Hepatocyte (in vitro differentiated cells): ENCODE measurements around the gene REX1BD. TPM values are rescaled to one million over a fixed set of nuclear protein-coding genes. Genes with fewer than 3 reads are reported as not detected.
"Not testable (repeated sequence)": the region's sequence is repeated elsewhere in the genome, so short reads cannot be mapped to it uniquely, and the experiment has no call there.

Source experiments
- DNase-seq: peaks from one replicate; pipeline ENCODE4 v3.0.0-alpha.2; 2016; ENCODE audit warnings: low spot score
- H2AFZ ChIP-seq: fragments of 200-600 bp; sonication (generic); 2 replicates; pipeline ENCODE4 v1.6.0; 2016; ENCODE audit warnings: antibody characterized with exemption, mild to moderate bottlenecking
- H3K27ac ChIP-seq: fragments of 200-600 bp; sonication (generic); 2 replicates; pipeline ENCODE4 v1.5.1; 2016; ENCODE audit warnings: mild to moderate bottlenecking
- H3K27me3 ChIP-seq: fragments of 200-600 bp; sonication (generic); 2 replicates; pipeline ENCODE4 v1.6.1; 2016
- H3K36me3 ChIP-seq: fragments of 200-600 bp; sonication (generic); replicated peaks from 2 replicates; pipeline ENCODE4 v1.5.1; 2016; ENCODE audit warnings: low read depth; ENCODE audit not compliant: insufficient read depth
- H3K4me1 ChIP-seq: fragments of 200-600 bp; sonication (generic); 2 replicates; pipeline ENCODE4 v1.5.1; 2016; ENCODE audit warnings: mild to moderate bottlenecking, moderate library complexity; ENCODE audit not compliant: insufficient read depth
- H3K4me2 ChIP-seq: fragments of 200-600 bp; sonication (generic); 2 replicates; pipeline ENCODE4 v1.6.0; 2016
- H3K4me3 ChIP-seq: fragments of 200-600 bp; sonication (generic); 2 replicates; pipeline ENCODE4 v1.5.1; 2016; ENCODE audit warnings: mild to moderate bottlenecking
- H3K79me2 ChIP-seq: fragments of 200-600 bp; sonication (generic); 2 replicates; pipeline ENCODE4 v1.6.0; 2017; ENCODE audit warnings: mild to moderate bottlenecking
- H3K9me2 ChIP-seq: fragments of 200-600 bp; sonication (generic); replicated peaks from 2 replicates; pipeline ENCODE4 v1.6.0; 2017; ENCODE audit warnings: mild to moderate bottlenecking; ENCODE audit not compliant: insufficient read depth
- H3K9me3 ChIP-seq: fragments of 200-600 bp; sonication (generic); 2 replicates; pipeline ENCODE4 v1.5.1; 2016; ENCODE audit warnings: low read depth, mild to moderate bottlenecking
- H4K20me1 ChIP-seq: fragments of 200-600 bp; sonication (generic); 2 replicates; pipeline ENCODE4 v1.6.0; 2016; ENCODE audit warnings: mild to moderate bottlenecking; ENCODE audit not compliant: insufficient read depth, poor library complexity, severe bottlenecking
- CTCF ChIP-seq: fragments of 200-600 bp; sonication (generic); IDR thresholded peaks from 2 replicates; pipeline ENCODE4 v1.5.1; 2016; ENCODE audit warnings: antibody characterized with exemption, mild to moderate bottlenecking; ENCODE audit not compliant: poor library complexity
- EZH2 ChIP-seq: fragments of 200-600 bp; sonication (generic); IDR thresholded peaks from 2 replicates; pipeline ENCODE4 v1.6.1; 2016; ENCODE audit warnings: antibody characterized with exemption, mild to moderate bottlenecking, borderline replicate concordance
- EZH2phosphoT487 ChIP-seq: fragments of 200-600 bp; sonication (generic); IDR thresholded peaks from one replicate; pipeline ENCODE4 v1.6.1; 2018; ENCODE audit warnings: antibody characterized with exemption, mild to moderate bottlenecking, low read depth, moderate library complexity; ENCODE audit not compliant: unreplicated experiment, severe bottlenecking
- WGBS: methylation state at CpG from one replicate; pipeline ENCODE4 v1.1.6; 2016; ENCODE audit warnings: low lambda C conversion rate; ENCODE audit errors: missing lambda C conversion rate; 5-methylcytosine and 5-hydroxymethylcytosine counted together
- polyA plus RNA-seq: library from polyadenylated mRNA; unstranded; fragments of >200 nt; fragmentation: Nextera tagmentation; extraction: Ambion mirVana; gene quantifications from 2 replicates; pipeline ENCODE4 v1.2.1, GENCODE V29; 2016
- total RNA-seq: library from RNA; depleted of rRNA; stranded (reverse); fragments of >200 nt; gene quantifications from 2 replicates; pipeline ENCODE4 v1.2.3, GENCODE V29; 2014

REX1BD gene
- total and polyA plus RNA-seq, 2 experiments from 2014 or later, result 62.6 to 105 TPM

- TF ChIP-seq EZH2phosphoT487 (no peak), CTCF (no peak), EZH2 (no peak)
- Histone ChIP-seq H4K20me1 (no peaks in the 10 kb centered on the region), H3K9me2 (no peaks in the 10 kb centered on the region), H3K4me3 (no peak overlapping the region), H3K4me1 (peaks cover 16% of the 10 kb centered on the region), H3K79me2 (no peaks in the 10 kb centered on the region), H3K36me3 (no peaks in the 10 kb centered on the region), H3K27ac (no peak overlapping the region), H3K4me2 (no peak overlapping the region), H3K9me3 (no peaks in the 10 kb centered on the region), H3K27me3 (peaks cover 58% of the 10 kb centered on the region), H2AFZ (no peak overlapping the region)
- no peak for DNase-seq
- WGBS, result 93% methylated on average over 20 of the region's 20 CpGs
Observed at GRCh38 chr19:18599485-18599884, 10.9 kb downstream of the REX1BD start.

- peaks cover 11% of the 10 kb centered on the region for H3K4me1 ChIP-seq
- H3K79me2 ChIP-seq, H3K9me2 ChIP-seq, DNase-seq, H3K9me3 ChIP-seq, H3K27ac ChIP-seq, H3K4me3 ChIP-seq, H3K4me2 ChIP-seq, H2AFZ ChIP-seq, H3K36me3 ChIP-seq, H4K20me1 ChIP-seq: not testable (repeated sequence)
- 93% methylated on average over 15 of the region's 15 CpGs for WGBS
- peaks cover 71% of the 10 kb centered on the region for H3K27me3 ChIP-seq
Observed at GRCh38 chr19:18600692-18601397, 12.2 kb downstream of the REX1BD start.

GRCh38 chr19:18601875-18602274, 13.3 kb downstream of the REX1BD start:
- H3K4me1 ChIP-seq, result peaks cover 14% of the 10 kb centered on the region
- H3K36me3 ChIP-seq, result no peaks in the 10 kb centered on the region
- no peaks in the 10 kb centered on the region for H3K79me2 ChIP-seq
- no peak overlapping the region for H3K27ac ChIP-seq
- TF ChIP-seq CTCF (no peak), EZH2 (no peak), EZH2phosphoT487 (no peak)
- DNase-seq, result no peak
- no peak overlapping the region for H3K4me3 ChIP-seq
- no peaks in the 10 kb centered on the region for H4K20me1 ChIP-seq
- no peak overlapping the region for H2AFZ ChIP-seq
- no peak overlapping the region for H3K4me2 ChIP-seq
- peaks cover 68% of the 10 kb centered on the region for H3K27me3 ChIP-seq
- no peaks in the 10 kb centered on the region for H3K9me2 ChIP-seq
- WGBS, result 92% methylated on average over 4 of the region's 4 CpGs
- H3K9me3 ChIP-seq, result no peaks in the 10 kb centered on the region

- Histone ChIP-seq H2AFZ (no peak overlapping the region), H3K36me3 (no peaks in the 10 kb centered on the region), H3K9me3 (no peaks in the 10 kb centered on the region), H3K4me3 (no peak overlapping the region), H3K27ac (no peak overlapping the region), H4K20me1 (no peaks in the 10 kb centered on the region), H3K4me2 (peak overlapping the region; percentile 63), H3K27me3 (peaks cover 72% of the 10 kb centered on the region), H3K4me1 (peaks cover 21% of the 10 kb centered on the region), H3K9me2 (no peaks in the 10 kb centered on the region), H3K79me2 (no peaks in the 10 kb centered on the region)
- TF ChIP-seq CTCF (peak; percentile 15), EZH2 (no peak)
- WGBS, result 9% methylated on average over 24 of the region's 32 CpGs
- no peak for DNase-seq
Observed at GRCh38 chr19:18603255-18603957, 14.8 kb downstream of the REX1BD start.
